Measurements from ENCODE around the gene OXTR.

The OXTR gene

GRCh38 chr3:8730656-8731055 is 38.8 kb downstream of the OXTR start:
- DNase-seq (ENCODE audit: extremely low read depth, insufficient read length): no peak
- no peaks in the 10 kb centered on the region for H3K36me3 ChIP-seq (ENCODE audit: control insufficient read depth, insufficient read depth, low read length)
- H3K27me3 ChIP-seq (replicated peaks; ENCODE audit: control insufficient read depth, insufficient read depth, low read length): no peaks in the 10 kb centered on the region; the same call in 1 of the 2 replicates
- TF ChIP-seq, protein P1, sequence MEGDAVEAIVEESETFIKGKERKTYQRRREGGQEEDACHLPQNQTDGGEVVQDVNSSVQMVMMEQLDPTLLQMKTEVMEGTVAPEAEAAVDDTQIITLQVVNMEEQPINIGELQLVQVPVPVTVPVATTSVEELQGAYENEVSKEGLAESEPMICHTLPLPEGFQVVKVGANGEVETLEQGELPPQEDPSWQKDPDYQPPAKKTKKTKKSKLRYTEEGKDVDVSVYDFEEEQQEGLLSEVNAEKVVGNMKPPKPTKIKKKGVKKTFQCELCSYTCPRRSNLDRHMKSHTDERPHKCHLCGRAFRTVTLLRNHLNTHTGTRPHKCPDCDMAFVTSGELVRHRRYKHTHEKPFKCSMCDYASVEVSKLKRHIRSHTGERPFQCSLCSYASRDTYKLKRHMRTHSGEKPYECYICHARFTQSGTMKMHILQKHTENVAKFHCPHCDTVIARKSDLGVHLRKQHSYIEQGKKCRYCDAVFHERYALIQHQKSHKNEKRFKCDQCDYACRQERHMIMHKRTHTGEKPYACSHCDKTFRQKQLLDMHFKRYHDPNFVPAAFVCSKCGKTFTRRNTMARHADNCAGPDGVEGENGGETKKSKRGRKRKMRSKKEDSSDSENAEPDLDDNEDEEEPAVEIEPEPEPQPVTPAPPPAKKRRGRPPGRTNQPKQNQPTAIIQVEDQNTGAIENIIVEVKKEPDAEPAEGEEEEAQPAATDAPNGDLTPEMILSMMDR (IDR thresholded peaks at IDR 0.05; ENCODE audit: insufficient read depth, low read length, poor library complexity, severe bottlenecking): no peak
- H3K4me3 ChIP-seq (replicated peaks; ENCODE audit: low read depth, low read length): no peak overlapping the region

GRCh38 chr3:8729479-8729878 is 39.9 kb downstream of the OXTR start:
- no peak overlapping the region for H3K4me3 ChIP-seq (replicated peaks; ENCODE audit: low read depth, low read length)
- TF ChIP-seq, protein P1 (IDR thresholded peaks at IDR 0.05; ENCODE audit: insufficient read depth, low read length, poor library complexity, severe bottlenecking): no peak
- H3K27me3 ChIP-seq (replicated peaks; ENCODE audit: control insufficient read depth, insufficient read depth, low read length): no peaks in the 10 kb centered on the region; the same call in 1 of the 2 replicates
- H3K36me3 ChIP-seq (ENCODE audit: control insufficient read depth, insufficient read depth, low read length): no peaks in the 10 kb centered on the region
- DNase-seq (ENCODE audit: extremely low read depth, insufficient read length): no peak

GRCh38 chr3:8727605-8728512 is 41.6 kb downstream of the OXTR start:
- Histone ChIP-seq H3K4me3 (replicated peaks; ENCODE audit: low read depth, low read length) (no peak overlapping the region), H3K36me3 (ENCODE audit: control insufficient read depth, insufficient read depth, low read length) (no peaks in the 10 kb centered on the region), H3K27me3 (replicated peaks; ENCODE audit: control insufficient read depth, insufficient read depth, low read length) (no peaks in the 10 kb centered on the region)
- TF ChIP-seq, protein P1 (IDR thresholded peaks at IDR 0.05; ENCODE audit: insufficient read depth, low read length, poor library complexity, severe bottlenecking): no peak
- DNase-seq (ENCODE audit: extremely low read depth, insufficient read length): no peak

DNA sequence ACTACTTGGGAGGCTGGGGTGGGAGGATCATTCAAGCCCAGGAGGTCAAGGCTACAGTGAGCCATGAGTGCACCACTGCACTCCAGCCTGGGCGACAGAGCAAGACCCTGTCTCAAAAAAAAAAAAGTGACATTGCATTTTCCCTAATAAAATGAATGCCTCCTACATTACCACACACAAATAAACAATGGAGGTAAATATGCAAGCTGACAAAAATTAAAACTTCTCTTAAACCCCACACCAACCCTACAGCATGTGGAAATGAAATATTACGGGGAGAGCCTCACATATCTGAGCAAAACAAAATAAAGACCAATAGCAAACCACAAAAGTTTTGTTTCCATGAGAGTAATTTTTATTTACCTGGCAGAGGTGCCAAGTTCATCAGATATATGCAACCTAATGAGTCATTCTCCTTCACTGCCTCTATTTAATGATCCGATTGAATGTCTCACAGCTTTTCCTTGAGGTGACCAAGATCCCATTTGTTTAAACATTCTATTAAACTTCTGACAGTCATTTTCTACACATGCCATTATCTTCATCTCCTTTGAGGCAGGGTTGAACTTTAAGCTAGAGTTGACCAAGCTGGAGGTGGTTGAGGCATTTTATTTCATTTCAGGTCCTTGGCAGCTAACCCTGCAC is 45.2 kb downstream of the OXTR start:
- no peaks in the 10 kb centered on the region for H3K27me3 ChIP-seq (replicated peaks; ENCODE audit: control insufficient read depth, insufficient read depth, low read length)
- no peaks in the 10 kb centered on the region for H3K36me3 ChIP-seq (ENCODE audit: control insufficient read depth, insufficient read depth, low read length)
- DNase-seq (ENCODE audit: extremely low read depth, insufficient read length): no peak
- TF ChIP-seq, protein P1 (IDR thresholded peaks at IDR 0.05; ENCODE audit: insufficient read depth, low read length, poor library complexity, severe bottlenecking): no peak
- H3K4me3 ChIP-seq (replicated peaks; ENCODE audit: low read depth, low read length): no peak overlapping the region

DNA sequence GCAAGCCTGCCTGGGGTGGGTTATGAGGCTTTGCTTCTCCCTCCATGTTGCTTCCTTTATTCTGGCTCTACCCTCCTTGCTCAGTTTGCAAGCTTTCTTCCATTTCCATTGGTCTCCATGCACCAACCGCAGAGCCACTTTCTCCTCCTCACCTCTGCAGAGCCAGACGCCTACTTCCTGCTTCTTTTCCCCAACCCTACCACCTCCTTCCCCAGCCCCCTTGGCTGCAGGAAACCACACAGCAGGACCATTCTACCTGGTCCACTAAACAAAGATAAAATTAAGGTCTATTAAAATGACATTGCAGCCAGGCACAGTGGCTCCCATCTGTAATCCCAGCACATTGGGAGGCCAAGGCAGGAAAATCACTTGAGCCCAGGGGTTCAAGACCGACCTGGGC is 45.8 kb downstream of the OXTR start:
- DNase-seq (ENCODE audit: extremely low read depth, insufficient read length): no peak
- Histone ChIP-seq H3K36me3 (ENCODE audit: control insufficient read depth, insufficient read depth, low read length) (no peaks in the 10 kb centered on the region), H3K27me3 (replicated peaks; ENCODE audit: control insufficient read depth, insufficient read depth, low read length) (no peaks in the 10 kb centered on the region), H3K4me3 (replicated peaks; ENCODE audit: low read depth, low read length) (no peak overlapping the region)
- TF ChIP-seq, protein P1 (IDR thresholded peaks at IDR 0.05; ENCODE audit: insufficient read depth, low read length, poor library complexity, severe bottlenecking): no peak

Measured in GM06990 (cell line).